Hepatocyte (in vitro differentiated cells): ENCODE measurements around the gene ITSN1. TPM values are rescaled to one million over a fixed set of nuclear protein-coding genes. Genes with fewer than 3 reads are reported as not detected.

Experiments
- DNase-seq: peaks from one replicate; pipeline ENCODE4 v3.0.0-alpha.2; 2016; ENCODE audit warnings: low spot score
- H2AFZ ChIP-seq: fragments of 200-600 bp; sonication (generic); 2 replicates; pipeline ENCODE4 v1.6.0; 2016; ENCODE audit warnings: antibody characterized with exemption, mild to moderate bottlenecking
- H3K27ac ChIP-seq: fragments of 200-600 bp; sonication (generic); 2 replicates; pipeline ENCODE4 v1.5.1; 2016; ENCODE audit warnings: mild to moderate bottlenecking
- H3K27me3 ChIP-seq: fragments of 200-600 bp; sonication (generic); 2 replicates; pipeline ENCODE4 v1.6.1; 2016
- H3K36me3 ChIP-seq: fragments of 200-600 bp; sonication (generic); replicated peaks from 2 replicates; pipeline ENCODE4 v1.5.1; 2016; ENCODE audit warnings: low read depth; ENCODE audit not compliant: insufficient read depth
- H3K4me1 ChIP-seq: fragments of 200-600 bp; sonication (generic); 2 replicates; pipeline ENCODE4 v1.5.1; 2016; ENCODE audit warnings: mild to moderate bottlenecking, moderate library complexity; ENCODE audit not compliant: insufficient read depth
- H3K4me2 ChIP-seq: fragments of 200-600 bp; sonication (generic); 2 replicates; pipeline ENCODE4 v1.6.0; 2016
- H3K4me3 ChIP-seq: fragments of 200-600 bp; sonication (generic); 2 replicates; pipeline ENCODE4 v1.5.1; 2016; ENCODE audit warnings: mild to moderate bottlenecking
- H3K79me2 ChIP-seq: fragments of 200-600 bp; sonication (generic); 2 replicates; pipeline ENCODE4 v1.6.0; 2017; ENCODE audit warnings: mild to moderate bottlenecking
- H3K9me2 ChIP-seq: fragments of 200-600 bp; sonication (generic); replicated peaks from 2 replicates; pipeline ENCODE4 v1.6.0; 2017; ENCODE audit warnings: mild to moderate bottlenecking; ENCODE audit not compliant: insufficient read depth
- H3K9me3 ChIP-seq: fragments of 200-600 bp; sonication (generic); 2 replicates; pipeline ENCODE4 v1.5.1; 2016; ENCODE audit warnings: low read depth, mild to moderate bottlenecking
- H4K20me1 ChIP-seq: fragments of 200-600 bp; sonication (generic); 2 replicates; pipeline ENCODE4 v1.6.0; 2016; ENCODE audit warnings: mild to moderate bottlenecking; ENCODE audit not compliant: insufficient read depth, poor library complexity, severe bottlenecking
- CTCF ChIP-seq: fragments of 200-600 bp; sonication (generic); IDR thresholded peaks from 2 replicates; pipeline ENCODE4 v1.5.1; 2016; ENCODE audit warnings: antibody characterized with exemption, mild to moderate bottlenecking; ENCODE audit not compliant: poor library complexity
- EZH2 ChIP-seq: fragments of 200-600 bp; sonication (generic); IDR thresholded peaks from 2 replicates; pipeline ENCODE4 v1.6.1; 2016; ENCODE audit warnings: antibody characterized with exemption, mild to moderate bottlenecking, borderline replicate concordance
- EZH2phosphoT487 ChIP-seq: fragments of 200-600 bp; sonication (generic); IDR thresholded peaks from one replicate; pipeline ENCODE4 v1.6.1; 2018; ENCODE audit warnings: antibody characterized with exemption, mild to moderate bottlenecking, low read depth, moderate library complexity; ENCODE audit not compliant: unreplicated experiment, severe bottlenecking
- WGBS: methylation state at CpG from one replicate; pipeline ENCODE4 v1.1.6; 2016; ENCODE audit warnings: low lambda C conversion rate; ENCODE audit errors: missing lambda C conversion rate; 5-methylcytosine and 5-hydroxymethylcytosine counted together
- polyA plus RNA-seq: library from polyadenylated mRNA; unstranded; fragments of >200 nt; fragmentation: Nextera tagmentation; extraction: Ambion mirVana; gene quantifications from 2 replicates; pipeline ENCODE4 v1.2.1, GENCODE V29; 2016
- total RNA-seq: library from RNA; depleted of rRNA; stranded (reverse); fragments of >200 nt; gene quantifications from 2 replicates; pipeline ENCODE4 v1.2.3, GENCODE V29; 2014

ITSN1 gene
- total and polyA plus RNA-seq, 2 experiments from 2014 or later = 43.6 to 46.0 TPM

- no peaks in the 10 kb centered on the region for H3K36me3 ChIP-seq
- no peak overlapping the region for H2AFZ ChIP-seq
- H3K27ac ChIP-seq = no peak overlapping the region
- H3K4me1 ChIP-seq = peaks cover 9% of the 10 kb centered on the region
- TF ChIP-seq EZH2 = no peak
- DNase-seq = no peak
- no peaks in the 10 kb centered on the region for H4K20me1 ChIP-seq
- no peak overlapping the region for H3K4me2 ChIP-seq
- H3K79me2 ChIP-seq = peaks cover 30% of the 10 kb centered on the region
- no peaks in the 10 kb centered on the region for H3K27me3 ChIP-seq
- H3K9me2 ChIP-seq = no peaks in the 10 kb centered on the region
- H3K9me3 ChIP-seq = no peaks in the 10 kb centered on the region
- no peak overlapping the region for H3K4me3 ChIP-seq
- WGBS = 85% methylated on average over 4 of the region's 4 CpGs
These were observed 294.8 kb downstream of the ITSN1 start for GRCh38 chr21:33937146-33937545.

GRCh38 chr21:33937931-33938339 lies 295.6 kb downstream of the ITSN1 start:
- Histone ChIP-seq H3K4me1 (peaks cover 3% of the 10 kb centered on the region), H3K4me3 (no peak overlapping the region), H3K9me2 (no peaks in the 10 kb centered on the region), H3K27me3 (no peaks in the 10 kb centered on the region), H4K20me1 (no peaks in the 10 kb centered on the region), H3K27ac (no peak overlapping the region), H3K4me2 (no peak overlapping the region), H3K79me2 (peaks cover 22% of the 10 kb centered on the region), H2AFZ (no peak overlapping the region), H3K36me3 (no peaks in the 10 kb centered on the region), H3K9me3 (no peaks in the 10 kb centered on the region)
- DNase-seq = no peak
- 96% methylated on average over 14 of the region's 14 CpGs for WGBS
- TF ChIP-seq EZH2phosphoT487 (no peak), CTCF (no peak), EZH2 (no peak)

GRCh38 chr21:33938381-33938780 lies 296.1 kb downstream of the ITSN1 start:
- no peak for DNase-seq
- WGBS = 94% methylated on average over 3 of the region's 3 CpGs
- peaks cover 3% of the 10 kb centered on the region for H3K4me1 ChIP-seq

DNA sequence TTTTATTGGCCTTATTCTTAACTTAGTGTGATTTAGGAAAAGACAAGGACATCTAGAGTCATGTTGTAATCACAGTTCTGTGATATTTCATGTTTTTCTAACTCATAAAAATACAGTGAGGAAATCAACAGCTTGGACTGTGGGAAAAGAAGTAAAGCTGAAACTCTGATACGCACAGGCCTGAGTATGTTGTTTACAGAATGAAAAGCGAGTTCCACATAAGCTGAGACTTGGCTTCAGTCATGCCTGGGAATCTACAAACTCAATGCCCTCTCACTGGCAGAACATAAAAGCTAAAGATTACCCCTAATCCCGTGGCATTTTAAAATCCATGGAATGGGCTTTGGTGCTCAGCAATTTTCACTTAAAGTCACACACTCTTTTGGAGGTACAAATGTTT lies 296.9 kb downstream of the ITSN1 start:
- Histone ChIP-seq H2AFZ (no peak overlapping the region), H3K4me3 (no peak overlapping the region), H3K4me1 (peaks cover 3% of the 10 kb centered on the region), H3K9me3 (no peaks in the 10 kb centered on the region), H3K79me2 (peaks cover 9% of the 10 kb centered on the region), H3K27me3 (no peaks in the 10 kb centered on the region), H3K27ac (peak overlapping the region; percentile 81), H4K20me1 (no peaks in the 10 kb centered on the region), H3K4me2 (no peak overlapping the region), H3K36me3 (no peaks in the 10 kb centered on the region), H3K9me2 (no peaks in the 10 kb centered on the region)
- TF ChIP-seq CTCF = no peak
- TF ChIP-seq EZH2 = no peak
- TF ChIP-seq EZH2phosphoT487 = no peak
- no peak for DNase-seq
- 71% methylated on average over 3 of the region's 3 CpGs for WGBS

More at GRCh38 chr21:33938381-33938780, 296.1 kb downstream of the ITSN1 start:
- no peak overlapping the region for H2AFZ ChIP-seq
- H3K9me2 ChIP-seq = no peaks in the 10 kb centered on the region
- no peaks in the 10 kb centered on the region for H4K20me1 ChIP-seq
- H3K4me3 ChIP-seq = no peak overlapping the region
- TF ChIP-seq CTCF (no peak), EZH2 (no peak), EZH2phosphoT487 (no peak)
- no peaks in the 10 kb centered on the region for H3K27me3 ChIP-seq
- H3K27ac ChIP-seq = peak overlapping the region; percentile 52
- H3K79me2 ChIP-seq = peaks cover 17% of the 10 kb centered on the region
- no peaks in the 10 kb centered on the region for H3K9me3 ChIP-seq
- no peak overlapping the region for H3K4me2 ChIP-seq
- H3K36me3 ChIP-seq = no peaks in the 10 kb centered on the region
